ENCODE data around the gene KCNH3. TPM values are rescaled to one million over a fixed set of nuclear protein-coding genes. Genes with fewer than 3 reads are reported as not detected.

The KCNH3 gene
- total RNA-seq, 1 donor from 2014 or later: under 0.01 TPM

DNA sequence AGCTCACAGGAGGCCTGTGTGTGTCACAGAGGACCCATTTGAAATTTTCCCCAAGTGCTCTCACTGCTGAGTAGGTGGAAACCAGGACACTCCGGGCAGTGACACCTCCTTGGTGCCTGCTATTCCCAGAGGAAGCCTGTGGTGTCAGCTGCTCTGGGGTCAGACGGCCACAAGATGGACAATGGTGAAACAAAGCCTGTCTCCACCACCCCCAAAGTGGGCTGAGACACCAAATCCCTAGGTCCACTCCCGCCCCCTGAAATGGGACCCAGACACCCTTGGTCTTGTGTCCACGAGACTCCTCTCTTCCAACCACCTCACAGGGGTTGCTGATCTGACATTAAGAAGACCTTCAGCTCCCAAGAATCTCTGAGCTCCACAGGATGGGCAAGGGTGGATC lies 7.0 kb downstream of the KCNH3 start:
- Histone ChIP-seq H3K36me3 (ENCODE audit: control insufficient read depth, insufficient read depth, low read length) (no peaks in the 10 kb centered on the region), H3K4me3 (ENCODE audit: low read depth, low read length) (no peak overlapping the region), H3K27me3 (ENCODE audit: control insufficient read depth, insufficient read depth, low read length) (peaks cover 13% of the 10 kb centered on the region)
- FAIRE-seq: no peak
- no peak for TF ChIP-seq CTCF (IDR thresholded peaks at IDR 0.05; ENCODE audit: insufficient read depth, low read length, severe bottlenecking)
- DNase-seq (ENCODE audit: low read depth): no peak

DNA sequence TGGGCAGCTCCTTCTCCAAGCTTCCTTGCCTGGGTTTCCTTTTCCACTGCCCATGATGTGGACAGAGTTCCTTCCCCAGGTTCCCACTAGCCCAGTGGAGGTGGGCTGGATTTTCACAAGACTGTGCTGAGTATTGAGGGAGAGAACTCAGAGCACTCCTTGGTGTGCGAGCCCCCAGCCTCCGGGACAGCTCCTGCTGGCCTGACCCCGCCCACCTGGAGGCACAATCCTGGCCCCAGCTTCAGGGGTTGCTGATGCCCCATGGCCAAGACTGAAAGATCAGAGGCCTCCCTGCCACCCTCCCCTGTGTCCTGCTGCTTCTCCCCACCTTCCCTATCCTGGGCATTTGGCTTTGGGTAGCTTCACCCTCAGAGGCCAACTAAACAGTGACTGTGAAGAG lies 7.7 kb downstream of the KCNH3 start:
- peaks cover 13% of the 10 kb centered on the region for H3K27me3 ChIP-seq (ENCODE audit: control insufficient read depth, insufficient read depth, low read length)
- FAIRE-seq (no peak), DNase-seq (ENCODE audit: low read depth) (no peak)
- H3K4me3 ChIP-seq (ENCODE audit: low read depth, low read length): no peak overlapping the region
- TF ChIP-seq CTCF (IDR thresholded peaks at IDR 0.05; ENCODE audit: insufficient read depth, low read length, severe bottlenecking): no peak
- H3K36me3 ChIP-seq (ENCODE audit: control insufficient read depth, insufficient read depth, low read length): no peaks in the 10 kb centered on the region

- Histone ChIP-seq H3K27me3 (ENCODE audit: control insufficient read depth, insufficient read depth, low read length) (peaks cover 13% of the 10 kb centered on the region), H3K4me3 (ENCODE audit: low read depth, low read length) (no peak overlapping the region), H3K36me3 (ENCODE audit: control insufficient read depth, insufficient read depth, low read length) (no peaks in the 10 kb centered on the region)
- FAIRE-seq: no peak
- no peak for TF ChIP-seq CTCF (IDR thresholded peaks at IDR 0.05; ENCODE audit: insufficient read depth, low read length, severe bottlenecking)
- DNase-seq (ENCODE audit: low read depth): peak; percentile 44
These were observed 8.4 kb downstream of the KCNH3 start for GRCh38 chr12:49547090-49547690.

DNA sequence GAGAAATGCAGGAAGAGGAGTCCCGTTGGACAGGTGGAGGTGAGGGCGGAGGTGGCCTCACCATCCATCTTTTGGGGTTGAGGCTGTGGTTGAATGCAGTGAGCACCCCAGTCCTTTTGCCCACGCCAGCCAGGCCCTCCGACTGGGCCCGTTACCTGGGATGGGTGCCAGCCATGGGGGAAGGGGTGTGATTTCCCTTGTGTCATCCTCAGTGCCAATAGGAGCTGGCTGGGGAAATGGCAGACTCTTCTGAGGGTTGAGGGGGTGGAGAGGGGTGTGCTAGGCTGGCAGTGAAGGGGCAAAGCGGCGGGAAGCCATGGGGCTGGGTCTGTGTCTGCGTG lies 9.6 kb downstream of the KCNH3 start:
- H3K36me3 ChIP-seq (ENCODE audit: control insufficient read depth, insufficient read depth, low read length): no peaks in the 10 kb centered on the region
- FAIRE-seq (no peak), DNase-seq (ENCODE audit: low read depth) (no peak)
- H3K4me3 ChIP-seq (ENCODE audit: low read depth, low read length): no peak overlapping the region
- peaks cover 11% of the 10 kb centered on the region for H3K27me3 ChIP-seq (ENCODE audit: control insufficient read depth, insufficient read depth, low read length)
- no peak for TF ChIP-seq CTCF (IDR thresholded peaks at IDR 0.05; ENCODE audit: insufficient read depth, low read length, severe bottlenecking)

DNA sequence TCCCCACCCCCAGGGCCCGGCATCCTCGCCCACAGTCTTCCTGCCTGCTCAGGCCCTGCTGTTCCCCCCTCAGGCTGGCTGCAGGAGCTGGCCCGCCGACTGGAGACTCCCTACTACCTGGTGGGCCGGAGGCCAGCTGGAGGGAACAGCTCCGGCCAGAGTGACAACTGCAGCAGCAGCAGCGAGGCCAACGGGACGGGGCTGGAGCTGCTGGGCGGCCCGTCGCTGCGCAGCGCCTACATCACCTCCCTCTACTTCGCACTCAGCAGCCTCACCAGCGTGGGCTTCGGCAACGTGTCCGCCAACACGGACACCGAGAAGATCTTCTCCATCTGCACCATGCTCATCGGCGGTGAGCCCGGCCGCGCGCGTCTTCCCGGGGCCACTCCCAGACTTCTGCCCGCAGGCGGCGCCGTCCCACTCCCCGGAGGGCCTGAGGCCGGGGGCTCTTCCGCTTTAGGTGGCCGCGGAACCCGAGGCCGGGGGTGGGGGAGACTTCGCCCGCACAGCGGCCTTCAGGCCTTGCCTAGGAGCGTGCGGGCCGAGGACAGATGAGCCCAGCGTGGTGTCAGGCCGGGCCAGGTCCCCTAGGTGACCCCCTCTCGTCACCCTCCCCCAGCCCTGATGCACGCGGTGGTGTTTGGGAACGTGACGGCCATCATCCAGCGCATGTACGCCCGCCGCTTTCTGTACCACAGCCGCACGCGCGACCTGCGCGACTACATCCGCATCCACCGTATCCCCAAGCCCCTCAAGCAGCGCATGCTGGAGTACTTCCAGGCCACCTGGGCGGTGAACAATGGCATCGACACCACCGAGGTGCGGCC lies 10.2 kb downstream of the KCNH3 start:
- peak; percentile 26 for TF ChIP-seq CTCF (IDR thresholded peaks at IDR 0.05; ENCODE audit: insufficient read depth, low read length, severe bottlenecking)
- no peaks in the 10 kb centered on the region for H3K36me3 ChIP-seq (ENCODE audit: control insufficient read depth, insufficient read depth, low read length)
- peaks cover 11% of the 10 kb centered on the region for H3K27me3 ChIP-seq (ENCODE audit: control insufficient read depth, insufficient read depth, low read length)
- no peak for FAIRE-seq
- DNase-seq (ENCODE audit: low read depth): no peak
- peak overlapping the region; percentile 4 for H3K4me3 ChIP-seq (ENCODE audit: low read depth, low read length)
